CD4-positive, alpha-beta T cell treated with Interleukin-10 for 1 hour (primary cell): ENCODE results near the gene AKAP13.

Source experiments
- DNase-seq: peaks from one replicate; pipeline ENCODE4 v3.0.0-alpha.2; 2020

The AKAP13 gene

DNA sequence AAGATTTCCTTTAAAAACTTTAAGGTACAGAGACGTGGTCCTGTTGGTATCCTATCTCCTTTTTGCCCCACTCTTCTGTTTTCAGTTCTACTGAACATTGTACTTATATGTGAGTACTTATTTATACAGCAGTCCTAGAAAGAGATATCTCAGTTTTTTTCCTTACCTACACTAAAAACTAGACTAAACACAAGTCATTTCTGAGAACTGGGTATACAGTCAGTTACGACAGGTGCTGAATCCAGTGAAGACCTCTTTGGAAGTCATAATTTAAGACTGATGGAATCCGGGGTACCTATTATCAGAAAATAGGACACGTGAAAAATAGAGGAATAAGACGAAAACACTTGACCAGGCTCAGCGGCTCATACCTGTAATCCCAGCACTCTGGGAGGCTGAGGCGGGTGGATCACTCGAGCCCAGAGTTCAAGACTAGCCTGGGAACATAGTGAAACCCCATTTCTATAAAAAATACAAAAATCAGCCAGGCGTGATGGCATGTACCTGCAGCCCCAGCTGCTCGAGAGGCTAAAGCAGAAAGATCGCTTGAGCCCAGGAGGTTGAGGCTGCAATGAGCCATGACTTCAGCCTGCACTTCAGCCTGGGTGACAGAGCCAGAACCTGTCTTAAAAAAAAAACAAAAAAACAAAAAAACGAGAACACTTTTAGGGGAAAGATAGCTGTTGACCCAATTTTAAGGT lies 338.0 kb downstream of the AKAP13 start:
- no peak for DNase-seq

- DNase-seq = no peak
Measured at GRCh38 chr15:85718981-85719380, 338.6 kb downstream of the AKAP13 start.

DNA sequence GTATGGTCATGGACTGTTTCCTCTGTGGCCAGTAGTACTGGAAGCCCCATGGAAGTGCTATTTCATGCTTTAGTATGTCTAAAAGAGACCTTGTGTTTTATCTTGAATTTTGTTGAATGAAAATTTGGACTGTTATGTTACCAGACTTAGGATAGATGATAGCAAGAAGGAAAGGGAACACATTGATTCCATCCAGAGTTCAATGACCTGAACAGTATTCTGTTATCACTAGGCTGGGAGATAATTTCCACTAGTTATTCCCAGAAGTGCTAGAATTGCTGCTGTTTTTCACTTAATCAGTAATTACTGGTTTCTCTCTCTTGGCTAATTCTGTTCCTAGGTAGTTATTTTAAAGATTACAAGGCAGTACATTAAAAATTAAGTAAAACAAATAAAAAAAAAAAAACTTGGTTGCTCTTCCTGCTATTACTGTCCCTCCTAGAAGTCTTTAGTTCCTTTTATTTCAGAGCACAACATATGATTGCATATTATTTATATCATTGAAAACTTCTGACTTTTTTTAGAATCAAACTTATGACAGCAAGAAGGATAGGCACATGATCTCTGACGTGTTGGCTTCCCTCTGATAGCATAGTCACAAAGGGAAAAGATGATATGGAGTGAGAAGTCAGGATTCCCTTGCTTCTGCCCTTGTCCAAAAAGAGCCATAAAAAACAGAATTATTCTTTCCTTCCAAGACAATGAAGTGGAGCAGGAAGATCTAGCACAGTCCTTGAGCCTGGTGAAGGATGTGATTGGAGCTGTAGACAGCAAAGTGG lies 342.2 kb downstream of the AKAP13 start:
- DNase-seq = no peak

DNA sequence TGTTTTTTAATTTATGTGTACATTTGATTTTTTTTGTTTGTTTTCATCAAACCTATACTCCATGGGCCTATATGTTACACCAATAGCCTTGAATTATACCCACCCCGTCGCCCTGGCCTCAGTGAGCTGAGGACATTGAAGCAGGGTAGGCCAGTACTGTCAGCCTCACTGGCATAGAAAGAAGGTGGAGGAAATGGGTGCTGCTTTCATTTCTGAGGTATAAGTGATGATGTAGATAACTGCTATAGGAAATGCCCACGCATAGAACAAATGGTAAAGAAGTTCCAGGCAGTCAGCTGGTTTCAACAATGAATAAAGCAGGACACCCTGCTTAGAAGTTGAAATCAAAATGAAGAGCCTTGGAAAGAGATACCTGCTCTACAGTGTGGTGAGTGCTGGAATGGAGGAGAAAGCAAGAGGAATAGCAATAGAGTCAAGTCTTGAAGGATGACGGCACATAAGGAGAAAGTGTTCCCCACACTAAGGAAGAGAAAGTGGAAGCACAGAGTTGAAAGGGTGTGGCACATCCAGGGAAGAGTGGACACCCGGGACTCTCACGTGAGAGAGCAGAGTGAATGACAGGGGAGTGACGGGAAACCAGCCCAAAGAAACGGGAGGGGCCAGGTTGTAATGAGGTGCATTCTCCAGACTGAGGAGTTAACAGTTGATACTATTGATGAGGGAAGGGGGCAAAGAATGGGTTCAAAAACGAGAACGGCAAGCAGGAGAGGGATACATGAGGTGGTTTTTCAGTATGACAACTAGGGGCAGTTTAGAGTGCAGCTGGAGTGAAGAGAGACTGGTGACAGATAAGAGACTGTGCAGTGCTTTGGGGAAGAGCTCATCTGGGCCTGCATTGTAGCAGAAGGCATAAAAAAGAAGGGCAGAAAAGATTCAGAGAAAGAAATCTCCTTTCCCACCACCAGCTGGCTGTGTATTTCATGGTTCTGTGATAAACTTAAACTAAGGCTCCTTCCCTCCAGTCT lies 343.9 kb downstream of the AKAP13 start:
- peak; percentile 66 for DNase-seq

GRCh38 chr15:85725019-85725418 lies 344.6 kb downstream of the AKAP13 start:
- DNase-seq = no peak

DNA sequence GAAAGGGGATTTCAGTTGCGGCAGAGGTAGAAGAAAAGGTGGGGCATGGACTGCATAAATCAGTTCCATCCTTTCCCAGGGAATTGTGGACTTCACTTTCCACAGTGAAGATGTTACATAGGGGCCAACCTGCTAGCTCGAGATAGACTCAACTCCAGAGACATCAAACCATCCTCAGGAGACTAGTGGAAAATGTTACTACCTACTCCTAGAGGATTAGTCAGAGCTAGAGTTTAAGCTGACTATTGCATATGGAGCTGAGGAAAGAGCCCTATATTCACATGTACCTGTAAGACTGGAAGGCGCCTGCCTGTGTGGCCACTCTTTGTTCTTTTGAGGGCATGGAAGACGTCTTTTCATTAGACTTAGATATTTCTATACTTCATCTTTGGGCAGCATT lies 345.2 kb downstream of the AKAP13 start:
- no peak for DNase-seq

- DNase-seq = no peak
Measured at GRCh38 chr15:85726454-85726853, 346.1 kb downstream of the AKAP13 start.

- no peak for DNase-seq
Measured at GRCh38 chr15:85727068-85727467, 346.7 kb downstream of the AKAP13 start.

DNA sequence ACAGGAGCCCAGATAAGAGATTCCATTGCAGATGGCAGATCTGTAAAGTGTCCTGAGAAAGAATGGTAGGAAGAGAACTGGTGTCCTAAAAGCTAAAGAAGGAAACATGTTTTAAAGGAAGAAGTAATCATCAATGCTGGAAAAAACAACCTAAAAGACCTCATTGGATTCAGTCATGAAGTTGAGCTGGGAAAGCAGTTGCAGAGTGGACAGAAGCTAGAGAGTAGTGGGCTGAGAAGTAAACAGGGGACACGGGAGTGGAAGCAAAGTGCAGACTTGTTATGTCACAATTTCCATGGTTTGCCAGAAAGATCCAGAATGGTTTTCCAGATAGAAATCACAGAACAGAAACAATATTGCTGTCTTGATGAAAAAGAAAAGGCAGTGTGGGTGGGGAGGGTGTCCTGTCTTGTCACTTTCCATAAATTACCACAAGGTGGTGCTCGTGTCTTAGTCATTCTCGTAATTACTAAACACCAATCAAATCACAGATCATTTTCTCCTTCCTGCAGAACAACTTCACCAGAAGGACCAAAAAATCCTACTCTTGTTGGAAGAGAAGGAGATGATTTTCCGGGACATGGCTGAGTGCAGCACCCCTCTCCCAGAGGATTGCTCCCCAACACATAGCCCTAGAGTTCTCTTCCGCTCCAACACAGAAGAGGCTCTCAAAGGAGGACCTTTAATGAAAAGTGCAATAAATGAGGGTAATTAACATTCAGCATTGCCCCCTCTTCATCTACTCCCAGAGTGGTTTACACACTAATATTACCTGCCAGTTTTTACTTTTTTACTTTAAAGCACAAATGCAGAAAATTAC lies 349.8 kb downstream of the AKAP13 start:
- peak; percentile 80 for DNase-seq

- no peak for DNase-seq
Measured at GRCh38 chr15:85733416-85733815, 353.0 kb downstream of the AKAP13 start.

DNA sequence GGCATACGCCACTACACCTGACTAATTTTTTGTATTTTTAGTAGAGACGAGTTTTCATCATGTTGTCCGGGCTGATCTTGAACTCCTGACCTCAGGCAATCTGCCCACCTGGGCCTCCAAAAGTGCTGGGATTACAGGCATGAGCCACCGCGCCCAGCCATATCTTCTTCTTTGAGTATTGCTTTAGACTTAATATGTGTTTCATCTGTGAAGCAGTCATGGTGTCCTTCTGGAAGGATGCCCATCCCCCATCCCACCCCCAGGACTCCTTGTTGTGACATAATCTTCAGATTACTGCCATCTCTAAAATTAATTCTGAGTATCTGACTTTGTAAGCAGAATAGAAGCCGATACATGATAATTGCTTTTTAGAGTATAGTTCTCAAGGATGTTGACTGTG lies 356.7 kb downstream of the AKAP13 start:
- DNase-seq = no peak

DNA sequence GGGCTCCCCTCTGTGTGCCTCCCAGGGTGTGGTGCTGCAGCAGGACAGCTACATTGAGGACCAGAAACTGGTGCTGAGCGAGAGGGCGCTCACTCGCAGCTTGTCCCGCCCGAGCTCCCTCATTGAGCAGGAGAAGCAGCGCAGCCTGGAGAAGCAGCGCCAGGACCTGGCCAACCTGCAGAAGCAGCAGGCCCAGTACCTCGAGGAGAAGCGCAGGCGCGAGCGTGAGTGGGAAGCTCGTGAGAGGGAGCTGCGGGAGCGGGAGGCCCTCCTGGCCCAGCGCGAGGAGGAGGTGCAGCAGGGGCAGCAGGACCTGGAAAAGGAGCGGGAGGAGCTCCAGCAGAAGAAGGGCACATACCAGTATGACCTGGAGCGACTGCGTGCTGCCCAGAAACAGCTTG lies 360.6 kb downstream of the AKAP13 start:
- no peak for DNase-seq

- no peak for DNase-seq
Measured at GRCh38 chr15:85741662-85742061, 361.3 kb downstream of the AKAP13 start.

GRCh38 chr15:85742186-85742821 lies 361.9 kb downstream of the AKAP13 start:
- DNase-seq = no peak

GRCh38 chr15:85743392-85744055 lies 363.1 kb downstream of the AKAP13 start:
- no peak for DNase-seq

DNA sequence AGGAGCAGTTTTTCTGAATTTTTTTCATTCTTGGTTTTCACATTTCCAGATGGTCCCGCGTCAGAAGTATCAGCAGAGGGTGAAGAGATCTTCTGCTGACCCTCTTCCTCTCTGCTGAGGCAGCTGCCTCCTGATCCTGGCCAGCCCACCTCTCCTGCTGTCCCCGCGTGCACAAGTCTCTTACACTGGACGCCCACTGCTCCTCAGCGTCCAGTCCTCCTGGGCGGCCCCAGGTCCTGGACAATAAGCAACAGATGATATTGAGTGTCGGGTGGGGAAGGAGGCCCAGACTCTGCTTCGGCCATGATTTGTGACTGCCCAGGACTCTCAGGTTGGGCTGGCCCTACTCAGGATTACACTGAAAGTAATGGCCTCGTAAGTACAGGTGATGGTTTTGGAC lies 364.2 kb downstream of the AKAP13 start:
- DNase-seq = no peak

GRCh38 chr15:85745023-85745422 lies 364.6 kb downstream of the AKAP13 start:
- DNase-seq = no peak

- DNase-seq = no peak
Measured at GRCh38 chr15:85745525-85746150, 365.2 kb downstream of the AKAP13 start.

GRCh38 chr15:85746641-85747040 lies 366.2 kb downstream of the AKAP13 start:
- DNase-seq = no peak

- no peak for DNase-seq
Measured at GRCh38 chr15:85748176-85748575, 367.8 kb downstream of the AKAP13 start.

DNA sequence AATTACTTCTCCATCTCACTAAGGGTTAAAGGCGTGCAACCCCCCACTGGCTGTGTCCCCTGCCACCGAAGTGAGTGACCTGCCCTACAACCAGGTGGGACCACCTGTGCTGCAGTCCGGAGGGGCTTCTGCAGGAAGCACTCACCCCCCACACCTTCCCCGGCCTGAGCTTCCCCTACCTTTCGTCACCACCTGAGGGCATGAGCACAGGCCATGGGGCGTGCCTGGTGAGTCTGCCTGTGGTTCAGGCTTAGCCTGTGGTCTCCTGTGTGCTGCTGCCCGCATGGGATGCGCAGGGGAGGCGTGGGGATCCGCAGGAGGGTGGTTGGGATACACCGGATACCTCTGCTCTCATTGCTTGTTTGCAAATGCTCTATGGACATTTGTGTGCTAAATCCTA lies 368.3 kb downstream of the AKAP13 start:
- no peak for DNase-seq
